Heart right ventricle (tissue), 16 donors: ENCODE results near the gene QRICH2. TPM values are rescaled to one million over a fixed set of nuclear protein-coding genes. Genes with fewer than 3 reads are reported as not detected.

Experiments used
- ATAC-seq, 8 donors: fragments of 200-7000 bp; cut with Tn5 transposase; one replicate each; pipeline ENCODE4 v1.9.1; 2020; ENCODE audit warnings: mild to moderate bottlenecking in 8 of 8, moderate library complexity in 8 of 8, moderate number of reproducible peaks in 1 of 8
- DNase-seq, 2 donors: peaks; one replicate each; pipeline ENCODE4 v3.0.0-alpha.2; 2020
- H3K27ac ChIP-seq, 10 donors: fragments of 200-600 bp; sonication (generic) in 2 of 10; one replicate each; pipeline versions ENCODE4 v1.5.0 to v1.8.0; 2020 to 2022; ENCODE audit warnings: mild to moderate bottlenecking in 3 of 10
- H3K27me3 ChIP-seq, 7 donors: fragments of 200-600 bp; one replicate each; pipeline ENCODE4 v1.8.0; 2021 to 2022; ENCODE audit warnings: mild to moderate bottlenecking in 2 of 7
- H3K36me3 ChIP-seq, 9 donors: fragments of 200-600 bp; sonication (generic) in 1 of 9; one replicate each; pipeline versions ENCODE4 v1.5.0 to v1.8.0; 2020 to 2022; ENCODE audit warnings: mild to moderate bottlenecking in 2 of 9
- H3K4me1 ChIP-seq, 9 donors: fragments of 200-600 bp; sonication (generic) in 1 of 9; one replicate each; pipeline versions ENCODE4 v1.5.0 to v1.8.0; 2020 to 2022; ENCODE audit warnings: mild to moderate bottlenecking in 4 of 9
- H3K4me3 ChIP-seq, 10 donors: fragments of 200-600 bp; sonication (generic) in 2 of 10; one replicate each; pipeline versions ENCODE4 v1.5.0 to v1.8.0; 2020 to 2022; ENCODE audit warnings: mild to moderate bottlenecking in 7 of 10, moderate library complexity in 2 of 10
- H3K9me3 ChIP-seq, 11 donors: fragments of 200-600 bp in 10 of 11; sonication (generic) in 2 of 11; one replicate each; pipeline versions ENCODE4 v1.5.0 to v1.8.0; 2013 to 2022; ENCODE audit warnings: mild to moderate bottlenecking in 2 of 11, control low read depth in 1 of 11, moderate library complexity in 1 of 11
- WGBS, 2 donors: extraction: QIAGEN DNeasy Blood & Tissue Kit; methylation state at CpG; one replicate each; pipeline ENCODE4 v1.1.7; 2013; ENCODE audit warnings: inconsistent platforms in 1 of 2; 5-methylcytosine and 5-hydroxymethylcytosine counted together
- intact Hi-C, 10 donors: fragments of 100-400 bp; cut with DNase I; formaldehyde crosslinking; loops; one replicate each; pipeline versions ENCODE4 v1.11.1 to v1.14.2; 2022
- polyA plus RNA-seq, 2 donors: library from polyadenylated mRNA; stranded (reverse); fragments of 200-250 nt; gene quantifications; one replicate each; pipeline ENCODE4 v1.2.3, GENCODE V29; 2013
- total RNA-seq, 10 donors: library from RNA; stranded (reverse); fragmentation: NEBNext Ultra II Directional in 3 of 10; extraction: Animal tissue kit (Norgen Biotek cat#: 25700) in 3 of 10; gene quantifications; one replicate each; pipeline versions ENCODE4 v1.2.1 to v1.2.4, GENCODE V29; 2021 to 2023
- TF ChIP-seq, protein P1 (sequence below), 9 donors: fragments of 200-600 bp; sonication (generic) in 2 of 9; IDR thresholded peaks; one replicate each; pipeline versions ENCODE4 v1.5.0 to v1.8.0; 2021 to 2022; ENCODE audit warnings: antibody characterized with exemption in 9 of 9, mild to moderate bottlenecking in 5 of 9, moderate library complexity in 1 of 9
- donor health status: Arrhythmogenic right ventricular cardiomyopathy.
- donor health status: ischemic (EF 13 %, LVEDD 7.1; RV severe dilation, severe dysfunction).
- donor health status: healthy with polysubstance abuse.
- donor health status: DM: no; HTN: yes; CAD: no.
- donor health status: DM: no; HTN: no; CAD: no.
- donor health status: ischemic (EF 25% LVEDD 6.9; RV normal size, moderate dysfunction).
- donor health status: ischemic (EF 25% LVEDD 5.7; RV mildly dilated, moderate dysfunction).
- donor health status: healthy.
- donor health status: DM: yes; HTN: yes; CAD: no.
- donor health status: Ischemic cardiomyopathy.
- donor health status: ischemic (EF 35%, LVEDD 5.7; RV mildly dilated, moderate dysfunction).
- donor health status: nonischemic (EF 11% LVEDD 7.7; RV severe dilation, severe dysfunction).
- donor health status: DM: yes; HTN: yes; CAD: no.
- donor health status: PGD.
- donor health status: ischemic (EF 29% LVEDD 5.4; RV normal size, mild dysfunction).
- donor health status: nonischemic (EF 23%, LVEDD 6.1; RV moderate dilation, normal function).

The QRICH2 gene
- total and polyA plus RNA-seq, 12 donors, result 0.98 to 8.9 (median 2.0) TPM

DNA sequence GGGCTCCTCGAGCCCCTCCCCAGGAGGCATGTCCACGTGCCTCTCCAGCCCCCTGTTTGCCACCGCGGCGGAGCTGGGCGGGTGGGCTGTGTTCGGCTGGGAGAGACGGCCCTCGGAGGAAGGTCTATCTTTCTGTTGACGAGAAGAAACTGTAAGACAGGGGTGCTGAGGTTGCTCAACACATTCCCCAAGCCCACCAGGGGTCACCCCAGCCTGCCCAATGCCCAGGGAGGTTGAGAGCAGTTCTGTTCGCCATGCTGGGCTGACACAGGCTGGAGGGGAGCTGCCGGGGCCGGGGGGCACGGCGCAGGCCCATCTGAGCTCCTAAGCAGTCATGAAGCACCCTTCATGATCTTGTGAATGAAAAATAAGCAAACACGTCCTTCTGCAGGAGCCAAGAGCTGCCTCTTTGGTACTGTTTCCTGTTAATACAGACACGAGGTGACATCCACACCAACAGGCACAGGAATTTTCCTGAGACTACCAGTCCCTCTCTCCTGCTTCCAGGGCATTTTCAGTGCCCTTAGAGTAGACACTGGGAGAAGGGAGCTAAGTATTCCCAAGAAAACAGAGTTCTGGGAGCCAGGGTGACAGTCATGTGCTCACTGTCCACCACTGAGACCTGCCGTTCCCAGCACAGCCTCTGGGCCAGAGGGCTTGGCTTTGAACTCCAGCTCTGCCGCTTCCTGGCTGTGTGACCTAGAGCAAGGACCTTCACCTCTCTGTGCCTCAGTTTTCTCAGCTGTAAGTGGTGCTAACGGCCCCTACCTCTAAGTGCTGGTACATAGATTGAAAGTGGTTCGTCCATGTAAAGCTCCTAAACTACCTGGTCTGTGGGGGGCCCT, 33.7 kb downstream of the QRICH2 start:
- TF ChIP-seq, protein P1, sequence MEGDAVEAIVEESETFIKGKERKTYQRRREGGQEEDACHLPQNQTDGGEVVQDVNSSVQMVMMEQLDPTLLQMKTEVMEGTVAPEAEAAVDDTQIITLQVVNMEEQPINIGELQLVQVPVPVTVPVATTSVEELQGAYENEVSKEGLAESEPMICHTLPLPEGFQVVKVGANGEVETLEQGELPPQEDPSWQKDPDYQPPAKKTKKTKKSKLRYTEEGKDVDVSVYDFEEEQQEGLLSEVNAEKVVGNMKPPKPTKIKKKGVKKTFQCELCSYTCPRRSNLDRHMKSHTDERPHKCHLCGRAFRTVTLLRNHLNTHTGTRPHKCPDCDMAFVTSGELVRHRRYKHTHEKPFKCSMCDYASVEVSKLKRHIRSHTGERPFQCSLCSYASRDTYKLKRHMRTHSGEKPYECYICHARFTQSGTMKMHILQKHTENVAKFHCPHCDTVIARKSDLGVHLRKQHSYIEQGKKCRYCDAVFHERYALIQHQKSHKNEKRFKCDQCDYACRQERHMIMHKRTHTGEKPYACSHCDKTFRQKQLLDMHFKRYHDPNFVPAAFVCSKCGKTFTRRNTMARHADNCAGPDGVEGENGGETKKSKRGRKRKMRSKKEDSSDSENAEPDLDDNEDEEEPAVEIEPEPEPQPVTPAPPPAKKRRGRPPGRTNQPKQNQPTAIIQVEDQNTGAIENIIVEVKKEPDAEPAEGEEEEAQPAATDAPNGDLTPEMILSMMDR (IDR thresholded peaks at IDR 0.05), result no peak
- Histone ChIP-seq H3K36me3 (peaks cover 0 to 23% (median 0%) of the 10 kb centered on the region in 9 donors), H3K27ac (peak overlapping the region in 3 of 10 donors; percentile 21 to 53 (median 29)), H3K9me3 (no peaks in the 10 kb centered on the region), H3K27me3 (no peaks in the 10 kb centered on the region), H3K4me3 (no peak overlapping the region), H3K4me1 (peaks cover 20 to 52% (median 37%) of the 10 kb centered on the region in 9 donors)
- ATAC-seq, result no peak
- intact Hi-C loops, result loop anchor here in 1 of 10 donors (10.0 kb wide), 1 partner anchor 260 kb away; no protein-coding TSS in a partner anchor
- WGBS, 2 donors, result 69 to 79% methylated on average over 21 of the region's 21 CpGs
- DNase-seq, result no peak

DNA sequence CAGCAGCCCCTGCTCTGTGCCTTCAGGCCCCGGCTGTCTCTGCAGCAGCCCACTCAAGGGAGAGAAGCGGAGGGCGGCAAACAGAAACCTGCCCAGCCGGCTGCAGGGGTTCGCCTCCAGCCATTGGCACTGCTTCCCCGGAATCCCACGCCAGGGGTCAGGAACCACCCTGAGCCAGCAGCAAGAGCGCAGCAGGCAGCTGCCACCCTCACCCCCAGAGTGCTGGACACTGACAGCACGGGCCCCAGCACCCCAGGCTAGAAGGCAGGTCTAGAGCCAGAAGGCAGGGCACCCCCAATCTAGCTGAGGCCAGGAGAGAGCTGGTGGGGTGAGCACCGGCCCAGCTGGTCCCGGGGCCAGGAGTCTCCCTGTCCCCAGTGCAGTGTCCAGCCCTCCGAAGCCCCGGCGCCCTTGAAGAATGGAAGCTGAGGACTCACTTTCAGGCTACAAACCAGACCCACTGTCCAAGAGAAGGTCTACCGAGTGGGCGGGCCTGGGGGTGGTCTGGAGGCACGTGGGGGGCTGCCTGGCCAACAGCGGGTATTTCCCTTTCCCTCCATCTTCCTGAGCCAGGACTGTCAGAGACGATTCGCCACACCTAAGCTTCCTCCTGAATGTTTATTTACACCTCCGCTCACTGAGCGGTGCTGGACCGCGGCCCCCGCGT, 34.5 kb downstream of the QRICH2 start:
- WGBS, 2 donors, result 79 to 84% methylated on average over 26 of the region's 26 CpGs
- Histone ChIP-seq H3K4me1 (peaks cover 23 to 56% (median 41%) of the 10 kb centered on the region in 9 donors), H3K36me3 (peaks cover 0 to 30% (median 0%) of the 10 kb centered on the region in 9 donors), H3K27ac (peak overlapping the region in 1 of 10 donors; percentile 53), H3K9me3 (no peaks in the 10 kb centered on the region), H3K4me3 (no peak overlapping the region), H3K27me3 (no peaks in the 10 kb centered on the region)
- DNase-seq (no peak), ATAC-seq (no peak)
- TF ChIP-seq, protein P1 (IDR thresholded peaks at IDR 0.05), result no peak
- intact Hi-C loops, result loop anchor here in 1 of 10 donors (10.0 kb wide), 1 partner anchor 259 kb away; no protein-coding TSS in a partner anchor

DNA sequence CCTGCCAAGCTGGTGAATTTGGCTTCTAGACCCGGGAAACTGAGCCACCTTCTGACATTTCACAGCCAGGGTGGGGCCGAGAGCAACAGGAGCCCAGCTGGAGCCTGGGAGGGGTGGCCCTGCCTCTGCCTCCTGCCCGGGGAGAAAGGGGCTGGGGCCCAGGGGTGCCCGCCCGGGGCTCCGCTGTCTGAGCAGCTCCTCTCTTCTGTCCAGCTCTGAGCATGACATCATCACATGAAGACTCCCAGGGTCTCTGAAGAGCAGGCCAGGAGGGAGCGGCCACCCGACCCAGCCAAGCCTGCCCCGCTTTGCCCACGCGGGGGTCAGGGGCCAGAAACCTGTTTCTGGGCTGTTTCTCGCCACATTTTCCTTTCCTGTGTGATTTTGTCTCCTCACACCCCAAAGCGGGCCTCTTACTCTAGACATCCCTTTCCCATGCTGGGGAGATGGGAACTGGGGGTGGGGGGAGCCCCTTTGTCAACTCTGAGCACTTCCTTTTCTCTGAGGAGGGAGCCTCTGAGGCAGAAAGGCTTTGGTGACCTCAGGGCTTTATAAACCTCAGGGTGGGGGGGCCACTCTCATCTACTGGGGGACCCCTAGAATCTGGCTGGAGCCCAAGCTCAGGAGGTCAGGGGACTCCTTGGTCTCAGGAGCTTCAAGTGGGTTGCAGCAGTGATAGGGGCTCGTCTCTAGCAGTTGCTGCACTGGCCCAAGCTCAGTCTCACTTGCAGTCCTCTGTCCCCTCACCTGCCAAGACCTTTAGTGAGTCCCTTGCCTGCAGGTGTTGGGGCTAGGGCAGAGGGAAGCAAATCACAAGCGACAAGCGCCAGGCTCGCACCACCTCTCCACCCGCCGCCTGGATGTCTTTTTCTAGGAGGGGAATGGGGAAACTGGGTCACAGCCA, 35.3 kb downstream of the QRICH2 start:
- Histone ChIP-seq H3K4me1 (peaks cover 26 to 64% (median 49%) of the 10 kb centered on the region in 9 donors), H3K9me3 (no peaks in the 10 kb centered on the region), H3K4me3 (peak overlapping the region in 8 of 10 donors; percentile 20 to 53 (median 50)), H3K27ac (peak overlapping the region in 8 of 10 donors; percentile 46 to 95 (median 70)), H3K27me3 (no peaks in the 10 kb centered on the region), H3K36me3 (peaks cover 0 to 32% (median 0%) of the 10 kb centered on the region in 9 donors)
- DNase-seq (no peak), ATAC-seq (peak in 3 of 8 donors; percentile 3 to 7 (median 5))
- TF ChIP-seq, protein P1 (IDR thresholded peaks at IDR 0.05), result no peak
- 67 to 72% methylated on average over 19 of the region's 19 CpGs for WGBS, 2 donors
- intact Hi-C loops, result loop anchor here in 1 of 10 donors (10.0 kb wide), 1 partner anchor 258 kb away; no protein-coding TSS in a partner anchor
